Stimulated activated CD8-positive, alpha-beta memory T cell treated with anti-CD3 and anti-CD28 coated beads, Interleukin-12 subunit alpha, Interleukin-12 subunit beta, amount 100 ng/mL, for 24 hours (primary cell): ENCODE data around the gene PAAF1.
A peak's percentile ranks its signal among the peaks of the same experiment; 100 is the strongest.
"Not testable (repeated sequence)": the region's sequence is repeated elsewhere in the genome, so short reads cannot be mapped to it uniquely, and the experiment has no call there.

Experiments used
- DNase-seq: peaks from one replicate; pipeline ENCODE4 v3.0.0-alpha.2; 2020; ENCODE audit errors: extremely low read depth

Gene PAAF1

GRCh38 chr11:73876424-73877310 is at the start of gene PAAF1, which contains the start of gene COA4:
Gene PAAF1, plus strand, starts transcription at chr11:73876999. Its CDS starts 23 bp downstream, at chr11:73877022.
Gene COA4, minus strand, starts transcription at chr11:73876846. Its CDS starts 3,468 bp downstream, at chr11:73873378.
- peak; percentile 87 for DNase-seq

- no peak for DNase-seq
Measured at GRCh38 chr11:73830261-73830660, 46.5 kb upstream of the PAAF1 start.

GRCh38 chr11:73833067-73833466 is 43.7 kb upstream of the PAAF1 start:
- no peak for DNase-seq

GRCh38 chr11:73838443-73839122 is 38.2 kb upstream of the PAAF1 start:
- no peak for DNase-seq

- DNase-seq = no peak
Measured at GRCh38 chr11:73839123-73839457, 37.7 kb upstream of the PAAF1 start.

GRCh38 chr11:73851046-73851764 is 25.6 kb upstream of the PAAF1 start:
- no peak for DNase-seq

GRCh38 chr11:73852049-73852448 is 24.8 kb upstream of the PAAF1 start:
- DNase-seq = no peak

- DNase-seq = no peak
Measured at GRCh38 chr11:73854680-73855079, 22.1 kb upstream of the PAAF1 start.

- DNase-seq = no peak
Measured at GRCh38 chr11:73856031-73856567, 20.7 kb upstream of the PAAF1 start.

GRCh38 chr11:73859671-73860070 is 17.1 kb upstream of the PAAF1 start:
- DNase-seq = no peak

GRCh38 chr11:73860202-73860601 is 16.6 kb upstream of the PAAF1 start:
- DNase-seq = no peak

GRCh38 chr11:73862986-73863385 is 13.8 kb upstream of the PAAF1 start:
- no peak for DNase-seq

GRCh38 chr11:73866095-73866579 is 10.7 kb upstream of the PAAF1 start:
- no peak for DNase-seq

GRCh38 chr11:73866586-73866996 is 10.2 kb upstream of the PAAF1 start:
- no peak for DNase-seq

GRCh38 chr11:73869332-73869949 is 7.4 kb upstream of the PAAF1 start:
- no peak for DNase-seq

- no peak for DNase-seq
Measured at GRCh38 chr11:73870261-73870660, 6.5 kb upstream of the PAAF1 start.

- DNase-seq = no peak
Measured at GRCh38 chr11:73872749-73873357, 3.9 kb upstream of the PAAF1 start.

GRCh38 chr11:73875380-73875779 is 1.4 kb upstream of the PAAF1 start:
- DNase-seq = no peak

GRCh38 chr11:73875840-73876239 is 959 bp upstream of the PAAF1 start:
- DNase-seq = no peak

GRCh38 chr11:73878771-73879170 is 2.0 kb downstream of the PAAF1 start:
- no peak for DNase-seq

- not testable (repeated sequence) for DNase-seq
Measured at GRCh38 chr11:73880449-73880848, 3.6 kb downstream of the PAAF1 start.
